Measurements from ENCODE around the gene ESRRA.

DNA sequence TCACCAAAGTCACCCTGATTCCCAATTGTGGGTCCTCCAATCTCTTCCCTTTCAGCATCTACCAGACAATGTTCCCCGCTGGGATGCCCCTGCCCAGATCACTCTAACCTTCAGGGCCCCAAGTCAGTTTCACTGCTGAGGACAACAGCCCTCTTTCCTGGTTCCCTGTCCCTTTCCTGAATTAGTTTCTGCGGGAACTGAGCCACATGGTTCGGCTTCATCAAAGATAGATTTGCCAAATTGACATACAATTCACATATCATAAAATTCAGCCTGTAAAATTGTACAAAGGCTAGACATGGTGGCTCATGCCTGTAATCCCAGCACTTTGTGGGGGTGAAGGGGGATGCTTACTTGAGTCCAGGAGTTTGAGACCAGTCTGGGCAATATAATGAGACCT, 22.7 kb downstream of the ESRRA start:
- TF ChIP-seq, protein P1, sequence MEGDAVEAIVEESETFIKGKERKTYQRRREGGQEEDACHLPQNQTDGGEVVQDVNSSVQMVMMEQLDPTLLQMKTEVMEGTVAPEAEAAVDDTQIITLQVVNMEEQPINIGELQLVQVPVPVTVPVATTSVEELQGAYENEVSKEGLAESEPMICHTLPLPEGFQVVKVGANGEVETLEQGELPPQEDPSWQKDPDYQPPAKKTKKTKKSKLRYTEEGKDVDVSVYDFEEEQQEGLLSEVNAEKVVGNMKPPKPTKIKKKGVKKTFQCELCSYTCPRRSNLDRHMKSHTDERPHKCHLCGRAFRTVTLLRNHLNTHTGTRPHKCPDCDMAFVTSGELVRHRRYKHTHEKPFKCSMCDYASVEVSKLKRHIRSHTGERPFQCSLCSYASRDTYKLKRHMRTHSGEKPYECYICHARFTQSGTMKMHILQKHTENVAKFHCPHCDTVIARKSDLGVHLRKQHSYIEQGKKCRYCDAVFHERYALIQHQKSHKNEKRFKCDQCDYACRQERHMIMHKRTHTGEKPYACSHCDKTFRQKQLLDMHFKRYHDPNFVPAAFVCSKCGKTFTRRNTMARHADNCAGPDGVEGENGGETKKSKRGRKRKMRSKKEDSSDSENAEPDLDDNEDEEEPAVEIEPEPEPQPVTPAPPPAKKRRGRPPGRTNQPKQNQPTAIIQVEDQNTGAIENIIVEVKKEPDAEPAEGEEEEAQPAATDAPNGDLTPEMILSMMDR (optimal IDR thresholded peaks at IDR 0.05 in 1 of 3, IDR thresholded peaks at IDR 0.05 in 1 of 3, conservative IDR thresholded peaks at IDR 0.05 in 1 of 3; ENCODE audit: extremely low read depth in 1 of 3, insufficient read depth in 2 of 3, low read length in 3 of 3) = no peak
- no peak for TF ChIP-seq EZH2 (IDR thresholded peaks at IDR 0.05; ENCODE audit: low read length)
